Measurements from ENCODE around the gene NOS3. TPM values are rescaled to one million over a fixed set of nuclear protein-coding genes. Genes with fewer than 3 reads are reported as not detected.
A peak's percentile ranks its signal among the peaks of the same experiment; 100 is the strongest.

The NOS3 gene
- total and polyA plus RNA-seq, 9 of the 15 experiments (the other 6 are each of a cell fraction or from before 2014, with no cell fraction given) = 1.1 to 121 (median 23.6) TPM

DNA sequence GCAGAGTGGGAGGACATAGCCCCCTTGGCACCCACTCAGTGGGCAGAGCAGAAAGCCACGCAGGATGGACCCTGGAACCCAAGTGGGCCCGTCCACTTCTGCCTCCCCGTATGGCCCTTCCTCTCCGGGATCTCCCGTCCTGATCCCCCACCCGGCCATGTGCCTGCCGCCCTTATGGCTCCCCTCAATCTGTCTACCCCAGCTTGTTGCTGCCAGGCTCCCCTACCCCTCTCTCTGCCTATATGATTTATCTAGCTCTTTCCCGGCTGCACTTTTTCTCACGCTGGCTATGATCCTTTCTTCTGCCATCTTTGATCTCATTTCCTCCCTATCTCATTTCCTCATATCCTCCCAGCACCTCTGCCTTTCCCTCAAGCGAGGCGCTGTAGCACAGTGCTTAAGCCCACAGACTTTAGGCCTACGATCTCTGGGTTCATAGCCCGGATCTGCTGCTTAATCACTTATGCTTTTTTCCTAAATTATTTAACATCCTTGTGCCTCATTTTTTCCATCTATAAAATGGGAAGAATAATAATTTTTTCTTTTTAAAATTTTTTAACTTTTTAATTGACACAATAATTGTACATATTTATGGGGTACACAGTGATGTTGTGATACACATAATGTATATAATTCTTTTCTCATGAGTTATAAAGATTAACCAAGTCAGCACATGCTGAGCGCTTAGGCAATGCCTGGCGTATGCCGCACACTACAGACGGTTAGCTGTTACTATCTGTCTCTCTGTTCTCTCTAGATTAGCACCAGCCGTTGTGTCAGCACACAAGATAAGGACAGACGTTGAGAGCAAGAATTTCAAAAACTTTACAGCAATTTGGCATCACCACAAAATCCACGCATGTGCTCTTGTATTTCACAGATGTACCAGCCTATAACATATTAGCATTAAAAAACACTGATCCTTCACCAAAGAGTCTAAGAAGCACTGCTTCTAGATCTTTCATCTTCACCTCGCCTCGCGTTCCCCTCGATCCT lies 30.8 kb upstream of the NOS3 start (continued):
- peak; percentile 85 for TF ChIP-seq FOXO4 (CRISPR knock-in tag; IDR thresholded peaks at IDR 0.05)
- peak; percentile 98 for TF ChIP-seq STAT5A (IDR thresholded peaks at IDR 0.05; ENCODE audit: borderline replicate concordance, low read length)
- TF ChIP-seq, protein P1, sequence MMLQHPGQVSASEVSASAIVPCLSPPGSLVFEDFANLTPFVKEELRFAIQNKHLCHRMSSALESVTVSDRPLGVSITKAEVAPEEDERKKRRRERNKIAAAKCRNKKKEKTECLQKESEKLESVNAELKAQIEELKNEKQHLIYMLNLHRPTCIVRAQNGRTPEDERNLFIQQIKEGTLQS (IDR thresholded peaks at IDR 0.05) = peak; percentile 87
- TF ChIP-seq, protein P1 (CRISPR knock-in tag; conservative IDR thresholded peaks at IDR 0.05) = no peak
- peak; percentile 65; the same call in 1 of the 2 replicates for TF ChIP-seq ZEB2 (IDR thresholded peaks at IDR 0.05)
- peak; percentile 86 for TF ChIP-seq ZKSCAN1 (IDR thresholded peaks at IDR 0.05; ENCODE audit: low read depth, low read length)
- peak; percentile 24; the same call in 1 of the 2 replicates for TF ChIP-seq GABPB1 (CRISPR knock-in tag; IDR thresholded peaks at IDR 0.05)
- peak; percentile 16; the same call in 1 of the 2 replicates for TF ChIP-seq ZNF444 (CRISPR knock-in tag; IDR thresholded peaks at IDR 0.05)
- TF ChIP-seq SP1 (CRISPR knock-in tag; IDR thresholded peaks at IDR 0.05) = peak; percentile 36; the same call in 1 of the 2 replicates
- TF ChIP-seq HDAC3 (IDR thresholded peaks at IDR 0.05; ENCODE audit: borderline replicate concordance, partially characterized antibody) = no peak
- TF ChIP-seq CCAR2 (IDR thresholded peaks at IDR 0.05; ENCODE audit: low read depth, low read length) = 0 out of 2 replicates have a peak, but pooled peaks have one; percentile 31
- no peak for TF ChIP-seq CBX5 (IDR thresholded peaks at IDR 0.05; ENCODE audit: borderline replicate concordance, low read depth)
- peak; percentile 95 for TF ChIP-seq NEUROD1 (IDR thresholded peaks at IDR 0.05; ENCODE audit: borderline replicate concordance, low read depth, low read length, partially characterized antibody)
- TF ChIP-seq NBN (IDR thresholded peaks at IDR 0.05; ENCODE audit: low read depth) = peak; percentile 95
- TF ChIP-seq TBL1XR1 (IDR thresholded peaks at IDR 0.05; ENCODE audit: low read length in 2 of 2) = peak; percentile 99
- TF ChIP-seq ZBTB26 (CRISPR knock-in tag; IDR thresholded peaks at IDR 0.05) = peak; percentile 97
- TF ChIP-seq HNRNPL (IDR thresholded peaks at IDR 0.05; ENCODE audit: low read depth, low read length) = 0 out of 2 replicates have a peak, but pooled peaks have one; percentile 40
- TF ChIP-seq, protein P2, sequence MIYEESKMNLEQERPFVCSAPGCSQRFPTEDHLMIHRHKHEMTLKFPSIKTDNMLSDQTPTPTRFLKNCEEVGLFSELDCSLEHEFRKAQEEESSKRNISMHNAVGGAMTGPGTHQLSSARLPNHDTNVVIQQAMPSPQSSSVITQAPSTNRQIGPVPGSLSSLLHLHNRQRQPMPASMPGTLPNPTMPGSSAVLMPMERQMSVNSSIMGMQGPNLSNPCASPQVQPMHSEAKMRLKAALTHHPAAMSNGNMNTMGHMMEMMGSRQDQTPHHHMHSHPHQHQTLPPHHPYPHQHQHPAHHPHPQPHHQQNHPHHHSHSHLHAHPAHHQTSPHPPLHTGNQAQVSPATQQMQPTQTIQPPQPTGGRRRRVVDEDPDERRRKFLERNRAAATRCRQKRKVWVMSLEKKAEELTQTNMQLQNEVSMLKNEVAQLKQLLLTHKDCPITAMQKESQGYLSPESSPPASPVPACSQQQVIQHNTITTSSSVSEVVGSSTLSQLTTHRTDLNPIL (CRISPR knock-in tag; IDR thresholded peaks at IDR 0.05) = 0 out of 2 replicates have a peak, but pooled peaks have one; percentile 7
- TF ChIP-seq KDM5B (IDR thresholded peaks at IDR 0.05; ENCODE audit: insufficient replicate concordance, low read depth, low read length) = no peak
- TF ChIP-seq ZNF3 (CRISPR knock-in tag; IDR thresholded peaks at IDR 0.05) = no peak
- TF ChIP-seq, protein P3, sequence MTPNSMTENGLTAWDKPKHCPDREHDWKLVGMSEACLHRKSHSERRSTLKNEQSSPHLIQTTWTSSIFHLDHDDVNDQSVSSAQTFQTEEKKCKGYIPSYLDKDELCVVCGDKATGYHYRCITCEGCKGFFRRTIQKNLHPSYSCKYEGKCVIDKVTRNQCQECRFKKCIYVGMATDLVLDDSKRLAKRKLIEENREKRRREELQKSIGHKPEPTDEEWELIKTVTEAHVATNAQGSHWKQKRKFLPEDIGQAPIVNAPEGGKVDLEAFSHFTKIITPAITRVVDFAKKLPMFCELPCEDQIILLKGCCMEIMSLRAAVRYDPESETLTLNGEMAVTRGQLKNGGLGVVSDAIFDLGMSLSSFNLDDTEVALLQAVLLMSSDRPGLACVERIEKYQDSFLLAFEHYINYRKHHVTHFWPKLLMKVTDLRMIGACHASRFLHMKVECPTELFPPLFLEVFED (CRISPR knock-in tag; conservative IDR thresholded peaks at IDR 0.05) = peak; percentile 94

All from K562 (cell line).